SK-N-SH treated with all-trans-retinoic acid at 6 μM for 48 hours (cell line): ENCODE results near the gene SORCS2.
"Not testable (repeated sequence)": the region's sequence is repeated elsewhere in the genome, so short reads cannot be mapped to it uniquely, and the experiment has no call there.

Experiments
- ATAC-seq: fragments of 200-7000 bp; cut with Tn5 transposase; 3 replicates; pipeline ENCODE4 v1.9.1; 2020; ENCODE audit warnings: mild to moderate bottlenecking, moderate library complexity
- ARNTL ChIP-seq: fragments of 450-650 bp; formaldehyde crosslinking; IDR thresholded peaks from 2 replicates; pipeline ENCODE4 v1.5.0; 2020; ENCODE audit warnings: low read depth, mild to moderate bottlenecking, moderate library complexity, borderline replicate concordance
- BACH2 ChIP-seq: fragments of 250-450 bp; sonication (Bioruptor Pico); IDR thresholded peaks from 2 replicates; pipeline ENCODE4 v1.9.0; 2021; ENCODE audit warnings: mild to moderate bottlenecking, borderline replicate concordance
- CREB5 ChIP-seq: fragments of 250-450 bp; sonication (Bioruptor Pico); IDR thresholded peaks from 2 replicates; pipeline ENCODE4 v1.5.1; 2020; ENCODE audit warnings: low read depth, mild to moderate bottlenecking, moderate library complexity
- CSDC2 ChIP-seq: fragments of 250-450 bp; sonication (Bioruptor Pico); IDR thresholded peaks from 2 replicates; pipeline ENCODE4 v1.5.0; 2020; ENCODE audit warnings: mild to moderate bottlenecking, moderate library complexity
- ESRRG ChIP-seq: fragments of 250-450 bp; sonication (Bioruptor Pico); IDR thresholded peaks from 2 replicates; pipeline ENCODE4 v1.6.1; 2021; ENCODE audit warnings: mild to moderate bottlenecking
- GLIS3 ChIP-seq: fragments of 250-450 bp; sonication (Bioruptor Pico); IDR thresholded peaks from 2 replicates; pipeline ENCODE4 v1.5.0; 2020; ENCODE audit warnings: mild to moderate bottlenecking, moderate library complexity
- ISL1 ChIP-seq: fragments of 250-450 bp; sonication (Bioruptor Pico); IDR thresholded peaks from 2 replicates; pipeline ENCODE4 v2.1.2; 2022; ENCODE audit warnings: mild to moderate bottlenecking, moderate library complexity
- OSR1 ChIP-seq: fragments of 250-450 bp; sonication (Bioruptor Pico); IDR thresholded peaks from 2 replicates; pipeline ENCODE4 v1.8.0; 2022; ENCODE audit warnings: moderate library complexity, mild to moderate bottlenecking, inconsistent platforms
- POU6F1 ChIP-seq: fragments of 250-450 bp; sonication (Bioruptor Pico); IDR thresholded peaks from 2 replicates; pipeline ENCODE4 v1.8.0; 2021; ENCODE audit warnings: low read depth, mild to moderate bottlenecking, moderate library complexity, borderline replicate concordance
- PPARA ChIP-seq: fragments of 250-450 bp; sonication (Bioruptor Pico); IDR thresholded peaks from 2 replicates; pipeline ENCODE4 v1.5.0; 2020; ENCODE audit warnings: mild to moderate bottlenecking, borderline replicate concordance
- RARB ChIP-seq: fragments of 250-450 bp; sonication (Bioruptor Pico); IDR thresholded peaks from 2 replicates; pipeline ENCODE4 v1.8.0; 2021; ENCODE audit warnings: mild to moderate bottlenecking, moderate library complexity
- SNAI2 ChIP-seq: fragments of 250-450 bp; sonication (Bioruptor Pico); IDR thresholded peaks from 2 replicates; pipeline ENCODE4 v1.5.0; 2020; ENCODE audit warnings: mild to moderate bottlenecking, moderate library complexity
- TCF4 ChIP-seq: fragments of 250-450 bp; sonication (Bioruptor Pico); IDR thresholded peaks from 2 replicates; pipeline ENCODE4 v1.8.0; 2021; ENCODE audit warnings: mild to moderate bottlenecking, moderate library complexity, borderline replicate concordance
- TOX ChIP-seq: fragments of 250-450 bp; sonication (Bioruptor Pico); IDR thresholded peaks from 2 replicates; pipeline ENCODE4 v1.8.0; 2021; ENCODE audit warnings: mild to moderate bottlenecking, moderate library complexity, borderline replicate concordance
- ZC3H10 ChIP-seq: fragments of 250-450 bp; sonication (Bioruptor Pico); IDR thresholded peaks from 2 replicates; pipeline ENCODE4 v1.5.1; 2021; ENCODE audit warnings: mild to moderate bottlenecking, moderate library complexity
- ZFP3 ChIP-seq: fragments of 250-450 bp; sonication (Bioruptor Pico); IDR thresholded peaks from 2 replicates; pipeline ENCODE4 v1.5.0; 2020; ENCODE audit warnings: mild to moderate bottlenecking, moderate library complexity
- ZFP30 ChIP-seq: fragments of 450-650 bp; formaldehyde crosslinking; IDR thresholded peaks from 2 replicates; pipeline ENCODE4 v1.5.0; 2022; ENCODE audit warnings: mild to moderate bottlenecking, moderate library complexity
- ZNF70 ChIP-seq: fragments of 450-650 bp; formaldehyde crosslinking; IDR thresholded peaks from 2 replicates; pipeline ENCODE4 v1.5.0; 2020; ENCODE audit warnings: mild to moderate bottlenecking, moderate library complexity
- ZNF8 ChIP-seq: fragments of 450-650 bp; formaldehyde crosslinking; IDR thresholded peaks from 2 replicates; pipeline ENCODE4 v1.5.0; 2020; ENCODE audit warnings: mild to moderate bottlenecking, moderate library complexity
- TF ChIP-seq, protein P1 (sequence below): fragments of 250-450 bp; sonication (Bioruptor Pico); IDR thresholded peaks from 2 replicates; pipeline ENCODE4 v1.5.1; 2021; ENCODE audit warnings: mild to moderate bottlenecking, moderate library complexity
- TF ChIP-seq, protein P2 (sequence below): fragments of 250-450 bp; sonication (Bioruptor Pico); IDR thresholded peaks from 2 replicates; pipeline ENCODE4 v1.8.0; 2020; ENCODE audit warnings: mild to moderate bottlenecking, moderate library complexity, borderline replicate concordance

SORCS2 gene

DNA sequence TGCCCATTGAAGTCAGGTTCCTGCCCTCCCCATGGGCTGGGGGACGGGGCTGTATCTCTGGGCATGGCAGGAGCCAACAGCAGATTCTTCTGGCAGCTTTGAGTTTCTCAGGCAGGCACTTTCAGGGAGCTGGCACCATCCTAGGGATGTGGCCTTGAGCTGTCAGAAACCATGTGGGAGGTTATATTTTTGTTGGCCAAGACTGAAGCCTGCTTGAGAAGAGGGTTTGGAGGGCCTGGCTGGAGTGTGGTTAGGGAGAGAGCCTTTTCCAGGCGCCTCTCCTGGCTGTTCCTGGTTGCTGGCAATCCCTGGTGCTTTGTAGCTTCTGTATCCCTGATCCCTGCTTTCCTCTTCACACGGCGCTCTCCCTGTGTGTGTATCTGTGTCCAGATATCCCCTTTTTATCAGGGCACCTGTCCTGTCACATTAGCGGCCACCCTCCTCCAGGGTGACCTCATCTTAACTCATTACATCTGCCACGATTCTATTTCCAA lies 30.6 kb upstream of the SORCS2 start:
- no peak; the same call in 2 of the 3 replicates for ATAC-seq
- TF ChIP-seq ARNTL (CRISPR knock-in tag) = no peak
- TF ChIP-seq, protein P1, sequence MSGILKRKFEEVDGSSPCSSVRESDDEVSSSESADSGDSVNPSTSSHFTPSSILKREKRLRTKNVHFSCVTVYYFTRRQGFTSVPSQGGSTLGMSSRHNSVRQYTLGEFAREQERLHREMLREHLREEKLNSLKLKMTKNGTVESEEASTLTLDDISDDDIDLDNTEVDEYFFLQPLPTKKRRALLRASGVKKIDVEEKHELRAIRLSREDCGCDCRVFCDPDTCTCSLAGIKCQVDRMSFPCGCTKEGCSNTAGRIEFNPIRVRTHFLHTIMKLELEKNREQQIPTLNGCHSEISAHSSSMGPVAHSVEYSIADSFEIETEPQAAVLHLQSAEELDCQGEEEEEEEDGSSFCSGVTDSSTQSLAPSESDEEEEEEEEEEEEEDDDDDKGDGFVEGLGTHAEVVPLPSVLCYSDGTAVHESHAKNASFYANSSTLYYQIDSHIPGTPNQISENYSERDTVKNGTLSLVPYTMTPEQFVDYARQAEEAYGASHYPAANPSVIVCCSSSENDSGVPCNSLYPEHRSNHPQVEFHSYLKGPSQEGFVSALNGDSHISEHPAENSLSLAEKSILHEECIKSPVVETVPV (CRISPR knock-in tag) = no peak

GRCh38 chr4:7165056-7165873 lies 27.1 kb upstream of the SORCS2 start:
- not testable (repeated sequence) for ATAC-seq

- no peak for TF ChIP-seq PPARA (CRISPR knock-in tag)
- TF ChIP-seq, protein P1 (CRISPR knock-in tag) = no peak
- no peak for TF ChIP-seq ZFP3 (CRISPR knock-in tag)
- TF ChIP-seq ZNF70 = no peak
- TF ChIP-seq CSDC2 (CRISPR knock-in tag) = no peak
- no peak for TF ChIP-seq TOX (CRISPR knock-in tag)
- no peak for TF ChIP-seq ESRRG (CRISPR knock-in tag)
- no peak for ATAC-seq
Measured at GRCh38 chr4:7165874-7166201, 26.5 kb upstream of the SORCS2 start.

DNA sequence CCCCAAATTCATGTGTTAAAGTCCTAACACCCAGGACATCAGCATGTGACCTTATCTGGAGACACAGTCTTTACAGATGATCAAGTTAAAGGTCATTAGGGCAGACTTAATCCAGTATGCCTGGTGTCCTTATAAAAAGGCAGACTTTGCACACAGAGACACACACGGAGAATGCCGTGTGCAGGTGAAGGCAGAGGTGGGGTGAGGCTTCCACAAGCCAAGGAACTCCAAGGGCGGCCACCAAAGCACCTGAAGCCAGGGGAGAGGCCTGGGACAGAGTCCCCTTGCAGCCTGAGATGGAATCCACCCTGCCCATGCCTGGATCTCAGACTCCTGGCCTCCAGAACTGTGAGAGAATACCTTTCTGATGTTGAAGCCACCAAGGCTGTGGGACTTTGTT lies 26.1 kb upstream of the SORCS2 start:
- TF ChIP-seq TOX (CRISPR knock-in tag) (no peak), BACH2 (CRISPR knock-in tag) (no peak), ZFP3 (CRISPR knock-in tag) (no peak), CREB5 (CRISPR knock-in tag) (no peak), ZNF70 (no peak), SNAI2 (CRISPR knock-in tag) (no peak), ISL1 (CRISPR knock-in tag) (no peak), RARB (CRISPR knock-in tag) (no peak), ZC3H10 (CRISPR knock-in tag) (no peak), TCF4 (no peak), CSDC2 (CRISPR knock-in tag) (no peak), ZFP30 (CRISPR knock-in tag) (no peak), ZNF8 (CRISPR knock-in tag) (no peak), OSR1 (CRISPR knock-in tag) (no peak), GLIS3 (CRISPR knock-in tag) (no peak), POU6F1 (CRISPR knock-in tag) (no peak), PPARA (CRISPR knock-in tag) (no peak), ESRRG (CRISPR knock-in tag) (no peak)
- TF ChIP-seq, protein P2, sequence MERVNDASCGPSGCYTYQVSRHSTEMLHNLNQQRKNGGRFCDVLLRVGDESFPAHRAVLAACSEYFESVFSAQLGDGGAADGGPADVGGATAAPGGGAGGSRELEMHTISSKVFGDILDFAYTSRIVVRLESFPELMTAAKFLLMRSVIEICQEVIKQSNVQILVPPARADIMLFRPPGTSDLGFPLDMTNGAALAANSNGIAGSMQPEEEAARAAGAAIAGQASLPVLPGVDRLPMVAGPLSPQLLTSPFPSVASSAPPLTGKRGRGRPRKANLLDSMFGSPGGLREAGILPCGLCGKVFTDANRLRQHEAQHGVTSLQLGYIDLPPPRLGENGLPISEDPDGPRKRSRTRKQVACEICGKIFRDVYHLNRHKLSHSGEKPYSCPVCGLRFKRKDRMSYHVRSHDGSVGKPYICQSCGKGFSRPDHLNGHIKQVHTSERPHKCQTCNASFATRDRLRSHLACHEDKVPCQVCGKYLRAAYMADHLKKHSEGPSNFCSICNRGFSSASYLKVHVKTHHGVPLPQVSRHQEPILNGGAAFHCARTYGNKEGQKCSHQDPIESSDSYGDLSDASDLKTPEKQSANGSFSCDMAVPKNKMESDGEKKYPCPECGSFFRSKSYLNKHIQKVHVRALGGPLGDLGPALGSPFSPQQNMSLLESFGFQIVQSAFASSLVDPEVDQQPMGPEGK (CRISPR knock-in tag) = no peak
- TF ChIP-seq, protein P1 (CRISPR knock-in tag) = no peak
- no peak for ATAC-seq
